CD4-positive, alpha-beta T cell treated with Interleukin-10 for 1 hour (primary cell): ENCODE data around the gene CDK6.
A peak's percentile ranks its signal among the peaks of the same experiment; 100 is the strongest.
"Not testable (repeated sequence)": the region's sequence is repeated elsewhere in the genome, so short reads cannot be mapped to it uniquely, and the experiment has no call there.

Source experiments
- DNase-seq: peaks from one replicate; pipeline ENCODE4 v3.0.0-alpha.2; 2020

Gene CDK6

GRCh38 chr7:92836489-92836999, at the start of gene CDK6:
Gene CDK6 (minus strand): TSS chr7:92836573. CDS start chr7:92833323, 3,250 bp downstream.
- DNase-seq, result peak; percentile 65

GRCh38 chr7:92886039-92886438, 49.7 kb upstream of the CDK6 start:
- DNase-seq, result not testable (repeated sequence)

- no peak for DNase-seq
These were observed 47.8 kb upstream of the CDK6 start for GRCh38 chr7:92884218-92884617.

GRCh38 chr7:92882760-92883159, 46.4 kb upstream of the CDK6 start:
- DNase-seq, result no peak

DNA sequence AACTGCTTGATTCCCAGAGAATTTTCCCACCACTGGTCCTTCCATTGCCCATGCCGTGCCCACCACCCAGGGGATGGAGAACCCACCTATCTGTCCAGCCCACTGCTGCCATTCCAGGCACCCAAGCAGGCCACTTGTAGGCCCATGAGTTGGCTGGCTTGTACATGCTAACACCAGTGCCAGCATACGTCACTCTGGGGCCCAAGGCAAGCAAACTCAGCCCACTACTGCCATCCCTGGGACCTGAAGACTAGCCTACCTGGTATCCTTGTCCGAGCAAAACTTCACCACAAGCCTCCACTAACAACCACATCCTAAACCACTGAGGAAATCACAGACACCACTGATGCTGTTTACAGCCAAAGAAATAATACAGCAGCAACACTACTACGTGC, 44.7 kb upstream of the CDK6 start:
- DNase-seq, result no peak

DNA sequence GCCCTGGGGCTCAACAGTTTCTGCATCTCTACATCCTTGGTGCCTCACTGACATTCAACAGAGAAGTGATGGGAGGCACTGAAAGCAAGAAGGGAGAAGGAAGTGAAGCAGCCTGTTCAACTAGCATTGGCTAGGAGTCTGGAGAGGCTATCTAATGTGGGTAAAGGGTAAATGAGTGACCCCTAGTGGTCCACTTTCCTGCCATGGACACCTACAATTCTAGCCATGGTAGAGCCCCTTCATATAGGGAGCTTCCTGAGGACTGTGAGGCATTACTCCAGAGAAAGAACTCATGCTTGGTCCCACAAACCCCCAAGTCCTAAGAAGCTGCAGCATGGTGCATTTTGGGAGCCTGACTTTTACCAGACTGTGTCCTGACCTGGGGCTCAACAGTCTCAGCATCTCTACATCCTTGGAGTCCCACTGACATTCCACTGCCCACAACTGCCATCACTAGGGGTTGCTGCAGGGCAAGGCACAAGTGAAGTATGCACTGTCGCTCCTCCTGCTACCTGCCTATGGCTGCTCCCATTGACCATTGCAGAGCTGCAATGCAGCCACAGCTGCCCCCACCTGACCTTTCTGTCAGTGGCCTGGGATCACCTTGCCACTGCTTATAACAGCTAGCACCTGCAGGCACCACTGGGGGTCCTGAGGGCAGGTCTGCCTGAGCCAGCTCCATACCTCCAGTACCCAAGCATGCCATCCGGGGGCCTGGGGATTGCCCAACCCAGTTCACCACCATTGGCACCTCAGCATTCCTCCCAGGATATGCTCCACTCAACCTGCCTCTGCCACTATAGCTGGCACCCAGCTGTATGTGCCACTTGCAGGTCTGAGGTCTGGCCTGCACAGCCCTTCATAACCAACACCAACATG, 44.1 kb upstream of the CDK6 start:
- DNase-seq, result peak; percentile 6

DNA sequence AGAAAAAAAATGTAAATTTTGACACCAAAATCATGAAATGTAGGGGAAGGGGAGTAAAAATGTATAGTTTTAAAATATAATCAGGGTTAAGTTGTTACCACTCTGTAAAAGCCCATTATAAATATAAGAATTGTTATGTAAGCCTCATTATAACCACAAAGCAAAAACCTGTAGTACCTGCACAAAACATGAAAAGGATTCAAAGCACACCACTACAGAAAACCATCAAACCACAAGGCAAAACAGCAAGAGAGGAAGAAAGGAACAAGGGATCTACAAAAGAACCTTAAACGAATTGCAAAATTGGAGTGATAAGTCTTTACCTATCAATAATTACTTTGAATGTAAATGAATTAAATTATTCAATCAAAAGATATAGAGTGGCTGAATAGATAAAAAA, 41.0 kb upstream of the CDK6 start:
- DNase-seq, result no peak

DNA sequence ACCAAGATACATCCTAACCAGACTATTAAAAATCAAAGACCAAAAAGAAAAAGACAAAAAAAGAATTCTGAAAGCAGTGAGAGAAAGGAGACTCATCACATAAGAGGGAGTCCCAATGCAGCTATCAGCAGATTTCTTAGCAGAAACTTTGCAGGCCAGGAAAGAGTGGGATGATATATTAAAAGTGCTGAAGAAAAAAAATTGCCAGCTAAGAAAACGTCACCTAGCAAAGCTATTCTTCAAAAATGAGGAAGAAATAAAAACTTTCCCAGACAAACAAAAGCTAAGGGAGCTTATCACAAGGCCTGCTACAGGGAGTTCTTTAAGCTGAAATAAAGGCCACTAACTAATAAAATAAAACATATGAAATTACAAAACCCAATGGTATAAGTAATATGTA, 40.5 kb upstream of the CDK6 start:
- no peak for DNase-seq

DNA sequence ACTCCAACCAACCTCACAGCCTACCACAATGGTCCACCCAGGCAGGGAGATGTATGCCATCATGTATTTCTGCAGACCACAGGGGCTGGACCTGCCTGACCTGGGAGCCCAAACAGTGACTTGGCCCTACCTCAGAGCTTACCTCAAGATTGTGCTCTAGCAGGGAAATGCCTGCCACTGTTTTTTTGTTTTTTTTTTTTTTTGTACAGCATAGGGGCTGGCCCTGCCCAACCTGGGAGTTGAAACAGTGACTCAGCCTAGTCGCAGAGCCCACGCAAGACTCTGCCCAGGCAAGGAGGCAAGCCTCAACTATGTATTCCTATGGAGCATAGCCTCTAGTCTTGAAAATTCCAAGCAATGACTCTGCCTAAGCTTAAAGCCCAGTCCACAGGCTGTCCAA, 39.3 kb upstream of the CDK6 start:
- no peak for DNase-seq

GRCh38 chr7:92875173-92875572, 38.8 kb upstream of the CDK6 start:
- DNase-seq, result no peak

GRCh38 chr7:92874567-92874966, 38.2 kb upstream of the CDK6 start:
- no peak for DNase-seq

DNA sequence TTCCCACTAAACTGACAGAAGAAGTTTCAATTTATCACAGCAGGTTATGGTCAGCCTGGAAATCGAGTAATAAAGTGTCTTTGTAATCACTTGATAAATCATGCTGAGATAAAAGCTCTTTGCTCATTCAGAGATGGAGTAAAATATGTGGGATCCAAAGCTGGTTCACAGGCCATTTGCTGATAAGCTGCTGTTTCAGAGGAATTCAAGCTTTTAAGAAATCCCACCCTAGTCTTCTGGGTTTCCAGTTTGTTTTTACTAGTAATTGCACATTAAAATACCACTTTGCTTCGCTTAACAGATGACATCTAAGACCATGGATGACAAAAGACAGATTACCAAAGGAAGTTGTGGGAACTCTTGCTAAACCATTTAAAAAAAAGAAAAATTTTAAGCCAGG, 37.4 kb upstream of the CDK6 start:
- DNase-seq, result no peak

DNA sequence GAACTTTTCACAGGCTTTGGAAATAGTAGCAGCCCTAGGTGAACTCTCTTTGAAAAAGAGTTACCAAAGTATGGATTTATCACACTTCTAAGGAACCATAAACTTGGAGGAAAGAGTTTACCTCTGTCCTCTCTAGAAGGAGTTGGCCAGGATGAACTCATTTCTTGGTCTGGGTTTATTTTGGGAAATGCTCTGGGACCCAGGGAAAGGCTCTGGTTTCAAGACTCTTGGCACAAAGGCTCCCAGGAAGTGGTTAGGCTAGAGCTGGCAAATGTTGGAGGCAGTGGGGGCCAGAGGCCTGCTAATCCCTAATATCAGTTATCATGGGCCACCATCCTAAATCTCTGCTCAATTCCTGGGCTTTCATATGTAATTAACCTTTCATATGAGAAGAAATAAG, 36.3 kb upstream of the CDK6 start:
- no peak for DNase-seq

DNA sequence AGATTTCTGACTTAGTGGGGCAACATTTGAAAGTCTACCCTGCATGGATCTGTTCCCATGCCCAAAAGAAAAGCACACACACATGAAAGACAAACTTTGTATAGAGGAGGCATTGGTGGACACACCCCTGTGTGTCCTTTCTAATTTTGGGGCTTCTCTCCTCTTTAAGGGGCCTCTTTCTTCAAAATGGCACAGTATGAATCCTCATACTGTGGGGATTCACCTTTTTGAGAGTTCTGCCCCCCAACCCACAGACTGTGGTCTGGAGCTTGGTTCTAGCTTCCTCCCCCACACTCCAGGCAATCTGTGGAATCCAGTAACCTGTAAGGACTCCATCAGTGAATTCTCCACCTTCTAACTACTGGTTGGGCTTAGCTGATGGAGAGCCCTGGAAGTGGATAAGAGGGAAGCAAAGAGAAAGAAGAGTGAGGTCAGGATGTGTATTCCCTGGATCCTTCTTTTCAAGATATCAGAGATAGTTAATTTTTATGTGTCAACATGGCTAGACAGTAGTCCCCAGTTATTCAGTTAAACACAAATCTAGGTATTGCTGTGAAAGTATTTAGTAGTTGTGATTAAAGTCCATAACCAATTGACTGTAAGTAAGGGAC, 32.4 kb upstream of the CDK6 start:
- no peak for DNase-seq

- DNase-seq, result peak; percentile 52
These were observed 27.8 kb upstream of the CDK6 start for GRCh38 chr7:92864169-92864568.

- no peak for DNase-seq
These were observed 20.1 kb upstream of the CDK6 start for GRCh38 chr7:92856436-92856835.

DNA sequence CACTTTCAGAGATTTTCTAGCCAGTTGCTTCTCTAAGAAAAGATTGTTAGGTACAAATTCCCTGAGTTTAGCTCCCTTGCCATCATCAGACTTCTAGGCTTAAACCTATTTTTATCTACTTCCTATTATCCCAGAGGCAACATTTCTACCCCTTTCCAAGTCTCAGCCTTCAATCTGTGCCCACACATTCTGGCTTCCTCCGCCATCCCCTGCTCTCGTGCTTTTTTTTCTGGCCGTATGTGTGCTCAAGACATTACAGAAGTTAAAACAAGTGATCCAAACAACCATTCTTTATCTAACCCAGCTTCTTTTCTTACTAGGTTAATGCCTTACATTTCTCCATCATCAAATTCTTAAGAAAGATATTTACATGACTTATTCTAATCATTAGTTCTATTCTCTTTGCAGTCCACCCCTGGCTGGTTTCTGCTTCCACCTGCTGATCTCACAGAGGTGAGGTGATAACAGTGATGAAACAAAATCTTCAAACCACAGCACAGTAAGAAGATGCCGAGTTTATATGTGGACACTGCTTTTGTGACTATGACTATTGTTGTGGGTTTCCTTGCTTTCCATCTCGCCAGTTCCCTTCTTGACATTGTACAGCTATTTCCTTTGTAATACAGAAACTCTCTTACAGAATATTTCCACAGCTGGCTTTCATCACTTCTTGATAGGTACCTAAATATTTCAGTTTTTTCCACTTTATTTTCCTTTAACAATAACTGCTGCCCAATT, 18.3 kb upstream of the CDK6 start:
- no peak for DNase-seq

DNA sequence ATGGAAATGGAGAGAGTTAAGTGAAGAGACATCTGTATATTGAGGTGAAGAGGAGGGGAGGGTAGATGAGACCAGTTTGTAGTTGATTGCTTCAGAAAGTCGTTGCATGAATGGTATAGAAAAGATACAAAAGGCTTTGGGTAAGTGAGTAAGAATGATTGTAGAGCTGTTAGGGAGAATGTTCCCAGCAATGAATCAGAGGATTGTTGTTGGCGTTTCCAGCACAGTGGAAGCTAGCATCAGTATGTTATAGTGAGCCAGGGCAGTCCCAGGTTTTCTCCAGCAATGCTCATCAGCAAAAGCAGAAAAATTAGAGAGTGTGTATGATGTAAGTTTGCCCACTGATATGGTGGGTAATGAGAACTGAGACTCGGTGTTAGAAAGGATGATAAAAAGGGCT, 15.4 kb upstream of the CDK6 start:
- DNase-seq, result no peak

DNA sequence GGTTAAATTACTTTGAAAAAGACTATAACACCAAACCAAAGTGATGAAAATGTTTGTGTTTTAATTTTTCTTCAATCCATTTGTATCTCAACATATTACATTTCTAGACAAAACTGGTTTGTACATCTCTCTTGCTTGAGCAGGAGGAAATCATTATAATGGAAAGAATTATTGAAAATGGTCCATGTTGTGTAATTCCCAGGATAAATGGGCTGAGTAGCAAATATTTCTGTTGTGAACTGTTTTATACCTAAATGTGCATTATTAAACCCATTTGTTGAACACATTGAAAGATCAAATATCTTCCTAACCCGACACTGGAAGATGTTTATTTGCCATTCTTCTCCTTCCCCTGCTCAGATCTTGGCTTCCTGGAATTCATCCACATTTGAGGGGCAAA, 14.1 kb upstream of the CDK6 start:
- no peak for DNase-seq

- no peak for DNase-seq
These were observed 12.9 kb upstream of the CDK6 start for GRCh38 chr7:92849322-92849721.

DNA sequence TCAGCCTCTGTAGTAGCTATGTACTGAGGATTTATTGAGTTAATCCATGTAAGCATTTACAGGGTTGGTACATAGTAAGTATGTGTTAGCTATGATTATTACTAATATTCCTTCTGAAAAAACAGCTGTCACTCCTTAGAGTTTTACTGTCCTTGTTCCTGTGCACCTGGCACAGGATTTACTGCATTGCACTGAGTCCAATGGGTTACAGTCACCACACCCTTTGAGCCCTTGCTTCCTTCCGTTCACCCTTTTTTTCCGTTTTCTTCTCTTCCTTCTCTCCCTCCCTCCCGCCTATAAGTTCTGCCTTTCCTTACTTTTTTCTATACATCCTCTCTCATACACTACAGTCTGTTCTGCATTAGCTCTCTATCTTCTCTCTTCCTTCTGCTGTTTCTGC, 12.5 kb upstream of the CDK6 start:
- no peak for DNase-seq

DNA sequence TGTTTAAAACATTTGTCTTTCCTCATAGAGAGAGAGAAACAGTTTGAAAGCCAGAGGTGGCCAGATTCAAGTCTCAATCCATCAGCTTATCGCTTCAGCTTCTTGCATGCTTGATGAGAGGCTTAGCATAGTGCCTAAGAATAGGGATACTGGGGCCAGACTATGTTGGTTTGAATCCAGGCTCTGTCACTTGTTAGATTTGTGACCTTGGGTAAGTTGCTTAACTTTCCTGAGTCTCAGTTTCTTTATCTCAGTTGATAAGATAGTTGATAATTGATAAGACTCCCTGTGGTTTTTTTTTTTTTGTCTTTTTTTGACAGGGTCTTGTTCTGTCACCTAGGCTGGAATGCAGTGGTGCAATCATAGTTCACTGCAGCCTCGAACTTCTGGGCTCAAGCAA, 12.1 kb upstream of the CDK6 start:
- no peak for DNase-seq

- DNase-seq, result no peak
These were observed 10.9 kb upstream of the CDK6 start for GRCh38 chr7:92847305-92847704.

- no peak for DNase-seq
These were observed 9.4 kb upstream of the CDK6 start for GRCh38 chr7:92845736-92846135.
